Upper lobe of right lung (tissue), 1 donor: ENCODE data around the gene HACD4. TPM values are rescaled to one million over a fixed set of nuclear protein-coding genes. Genes with fewer than 3 reads are reported as not detected.

Experiments used
- ATAC-seq: fragments of 200-7000 bp; cut with Tn5 transposase; one replicate; pipeline ENCODE4 v1.9.1; 2020; ENCODE audit warnings: mild to moderate bottlenecking, moderate library complexity
- DNase-seq: peaks from one replicate; pipeline ENCODE4 v3.0.0-alpha.2; 2020
- H3K27ac ChIP-seq: fragments of 200-600 bp; one replicate; pipeline ENCODE4 v1.8.0; 2022
- H3K27me3 ChIP-seq: fragments of 200-600 bp; one replicate; pipeline ENCODE4 v1.8.0; 2022; ENCODE audit warnings: mild to moderate bottlenecking
- H3K36me3 ChIP-seq: fragments of 200-600 bp; one replicate; pipeline ENCODE4 v1.8.0; 2022
- H3K4me1 ChIP-seq: fragments of 200-600 bp; one replicate; pipeline ENCODE4 v1.8.0; 2022
- H3K4me3 ChIP-seq: fragments of 200-600 bp; one replicate; pipeline ENCODE4 v1.8.0; 2022; ENCODE audit warnings: mild to moderate bottlenecking
- H3K9me3 ChIP-seq: fragments of 200-600 bp; one replicate; pipeline ENCODE4 v1.8.0; 2022
- CTCF ChIP-seq: fragments of 200-600 bp; IDR thresholded peaks from one replicate; pipeline ENCODE4 v1.8.0; 2022; ENCODE audit warnings: antibody characterized with exemption
- intact Hi-C: fragments of 100-400 bp; cut with DNase I; formaldehyde crosslinking; loops from one replicate; pipeline ENCODE4 v1.11.0; 2022
- total RNA-seq: library from RNA; stranded (reverse); fragmentation: NEBNext Ultra II Directional; extraction: Animal tissue kit (Norgen Biotek cat#: 25700); gene quantifications from one replicate; pipeline ENCODE4 v1.2.1, GENCODE V29; 2021
- donor health status: DM: no; HTN: yes; CAD: no; lungs with severe emphysema.

The HACD4 gene
- total RNA-seq, 1 donor from 2014 or later: 10.6 TPM

GRCh38 chr9:21043841-21044240, 12.4 kb upstream of the HACD4 start:
- no peaks in the 10 kb centered on the region for H3K9me3 ChIP-seq
- H3K4me3 ChIP-seq: no peak overlapping the region
- no peaks in the 10 kb centered on the region for H3K4me1 ChIP-seq
- no peak for TF ChIP-seq CTCF
- H3K27me3 ChIP-seq: no peaks in the 10 kb centered on the region
- intact Hi-C loops: no loop called here
- ATAC-seq (no peak), DNase-seq (no peak)
- H3K27ac ChIP-seq: no peak overlapping the region
- H3K36me3 ChIP-seq: no peaks in the 10 kb centered on the region

DNA sequence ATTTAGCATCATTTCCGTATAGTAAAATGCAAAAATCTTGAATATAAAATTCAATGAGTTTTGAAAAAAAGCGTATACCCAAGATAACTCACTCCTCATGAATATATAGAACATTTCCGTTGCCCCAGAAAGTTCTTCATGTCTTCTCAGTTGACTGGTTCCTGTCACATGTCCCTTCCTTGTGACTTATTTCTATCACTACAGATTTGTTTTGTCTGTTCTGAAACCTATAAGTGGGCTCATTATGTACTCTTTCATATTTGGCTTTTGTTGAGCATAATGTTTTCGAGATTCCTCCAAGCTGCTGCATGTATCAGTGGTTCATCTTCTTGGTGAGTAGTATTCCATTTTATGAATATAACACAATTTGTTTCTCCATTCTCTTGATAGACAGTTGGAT, 11.0 kb upstream of the HACD4 start:
- H3K4me3 ChIP-seq: no peak overlapping the region
- no peak overlapping the region for H3K27ac ChIP-seq
- no peak for ATAC-seq
- no peaks in the 10 kb centered on the region for H3K36me3 ChIP-seq
- H3K9me3 ChIP-seq: no peaks in the 10 kb centered on the region
- intact Hi-C loops: no loop called here
- H3K4me1 ChIP-seq: no peaks in the 10 kb centered on the region
- TF ChIP-seq CTCF: no peak
- DNase-seq: no peak
- H3K27me3 ChIP-seq: no peaks in the 10 kb centered on the region

DNA sequence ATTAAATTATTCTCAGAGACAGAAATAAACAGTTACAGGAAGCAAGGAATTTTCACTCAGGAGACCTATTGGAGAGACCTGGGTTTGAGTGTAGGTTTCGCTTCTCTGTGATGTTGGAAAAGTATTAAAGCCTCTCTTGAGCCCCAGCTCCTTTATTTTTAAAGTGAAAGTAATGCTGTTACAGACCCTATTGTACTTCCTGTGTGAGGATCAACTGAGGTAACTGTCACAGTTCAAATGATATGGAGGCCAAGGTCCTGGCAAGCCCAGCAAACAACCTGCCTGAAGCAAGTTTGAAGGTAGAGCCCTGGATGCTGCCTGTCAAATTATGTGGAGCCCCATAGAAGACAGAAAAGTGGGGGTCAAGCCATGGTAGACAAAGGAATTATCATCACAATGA, 7.9 kb upstream of the HACD4 start:
- TF ChIP-seq CTCF: no peak
- ATAC-seq (no peak), DNase-seq (no peak)

DNA sequence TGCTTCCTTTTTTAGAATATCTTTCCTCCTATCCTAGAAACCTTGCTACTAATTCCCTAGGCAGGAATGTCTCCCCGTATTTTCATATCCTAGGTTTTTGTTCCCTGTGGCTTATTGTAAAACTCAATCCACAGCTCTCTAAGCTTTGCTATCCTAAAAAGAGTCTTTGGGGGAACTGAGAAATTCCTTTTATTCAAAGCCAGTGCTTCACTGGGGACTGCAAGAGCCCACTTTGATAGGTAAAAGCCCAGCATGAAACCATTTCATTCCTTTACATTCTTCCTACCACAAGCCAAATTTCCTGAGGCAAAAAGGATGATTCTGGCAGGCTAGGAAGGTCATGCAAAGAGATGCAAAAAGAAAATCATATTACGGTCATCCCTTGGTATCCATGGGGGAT, 5.8 kb upstream of the HACD4 start:
- TF ChIP-seq CTCF: no peak
- H3K36me3 ChIP-seq: no peaks in the 10 kb centered on the region
- H3K4me3 ChIP-seq: no peak overlapping the region
- no peaks in the 10 kb centered on the region for H3K4me1 ChIP-seq
- H3K27ac ChIP-seq: no peak overlapping the region
- intact Hi-C loops: no loop called here
- DNase-seq (no peak), ATAC-seq (no peak)
- H3K27me3 ChIP-seq: no peaks in the 10 kb centered on the region
- no peaks in the 10 kb centered on the region for H3K9me3 ChIP-seq

More for the DNA sequence above, 7.9 kb upstream of the HACD4 start:
- Histone ChIP-seq H3K27me3 (no peaks in the 10 kb centered on the region), H3K36me3 (no peaks in the 10 kb centered on the region), H3K27ac (no peak overlapping the region), H3K4me1 (no peaks in the 10 kb centered on the region), H3K9me3 (no peaks in the 10 kb centered on the region), H3K4me3 (no peak overlapping the region)
- intact Hi-C loops: no loop called here

DNA sequence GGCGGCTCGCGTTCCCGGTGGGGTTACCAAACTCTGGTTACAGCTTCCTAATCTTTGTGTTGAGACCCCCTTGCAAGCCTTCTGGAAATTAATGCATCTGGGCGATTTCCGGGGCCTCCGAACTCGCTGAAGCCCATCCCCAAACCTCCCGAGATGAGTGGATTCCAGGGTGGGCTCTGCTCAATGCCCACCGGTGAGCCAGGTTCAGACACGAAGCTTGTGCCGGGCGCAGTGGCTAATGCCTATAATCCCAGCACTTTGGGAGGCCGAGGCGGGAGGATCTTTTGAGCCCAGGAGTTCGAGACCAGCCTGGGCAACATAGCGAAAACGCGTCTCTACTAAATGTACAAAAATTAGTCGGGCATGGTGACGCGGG, 356 bp upstream of the HACD4 start:
- Histone ChIP-seq H3K9me3 (no peaks in the 10 kb centered on the region), H3K27me3 (no peaks in the 10 kb centered on the region), H3K4me1 (peaks cover 3% of the 10 kb centered on the region), H3K36me3 (no peaks in the 10 kb centered on the region), H3K27ac (peak overlapping the region; percentile 85), H3K4me3 (peak overlapping the region; percentile 62)
- ATAC-seq (no peak), DNase-seq (no peak)
- intact Hi-C loops: no loop called here
- TF ChIP-seq CTCF: no peak

- TF ChIP-seq CTCF: no peak
- DNase-seq (no peak), ATAC-seq (peak; percentile 77)
- intact Hi-C loops: no loop called here
- Histone ChIP-seq H3K27ac (peak overlapping the region; percentile 85), H3K9me3 (no peaks in the 10 kb centered on the region), H3K4me3 (peak overlapping the region; percentile 62), H3K36me3 (no peaks in the 10 kb centered on the region), H3K27me3 (no peaks in the 10 kb centered on the region), H3K4me1 (peaks cover 3% of the 10 kb centered on the region)
Observed at GRCh38 chr9:21030389-21031035, 928 bp downstream of the HACD4 start.
